A673 (cell line): ENCODE results near the gene C5.

Source experiments
- EZH2 ChIP-seq: fragments of 200-600 bp; sonication (generic); IDR thresholded peaks from 2 replicates; pipeline ENCODE4 v1.6.1; 2017; ENCODE audit warnings: borderline replicate concordance, low read depth, mild to moderate bottlenecking, mixed read lengths, antibody characterized with exemption, low read length; ENCODE audit not compliant: poor library complexity, severe bottlenecking
- TF ChIP-seq, protein P1 (sequence below): fragments of 300-800, 200-600 bp; sonication (generic); conservative IDR thresholded peaks from 2 replicates; pipeline ENCODE4 v1.5.1; 2017; ENCODE audit warnings: low read depth, mild to moderate bottlenecking, antibody characterized with exemption, low read length, moderate library complexity, mixed read lengths

DNA sequence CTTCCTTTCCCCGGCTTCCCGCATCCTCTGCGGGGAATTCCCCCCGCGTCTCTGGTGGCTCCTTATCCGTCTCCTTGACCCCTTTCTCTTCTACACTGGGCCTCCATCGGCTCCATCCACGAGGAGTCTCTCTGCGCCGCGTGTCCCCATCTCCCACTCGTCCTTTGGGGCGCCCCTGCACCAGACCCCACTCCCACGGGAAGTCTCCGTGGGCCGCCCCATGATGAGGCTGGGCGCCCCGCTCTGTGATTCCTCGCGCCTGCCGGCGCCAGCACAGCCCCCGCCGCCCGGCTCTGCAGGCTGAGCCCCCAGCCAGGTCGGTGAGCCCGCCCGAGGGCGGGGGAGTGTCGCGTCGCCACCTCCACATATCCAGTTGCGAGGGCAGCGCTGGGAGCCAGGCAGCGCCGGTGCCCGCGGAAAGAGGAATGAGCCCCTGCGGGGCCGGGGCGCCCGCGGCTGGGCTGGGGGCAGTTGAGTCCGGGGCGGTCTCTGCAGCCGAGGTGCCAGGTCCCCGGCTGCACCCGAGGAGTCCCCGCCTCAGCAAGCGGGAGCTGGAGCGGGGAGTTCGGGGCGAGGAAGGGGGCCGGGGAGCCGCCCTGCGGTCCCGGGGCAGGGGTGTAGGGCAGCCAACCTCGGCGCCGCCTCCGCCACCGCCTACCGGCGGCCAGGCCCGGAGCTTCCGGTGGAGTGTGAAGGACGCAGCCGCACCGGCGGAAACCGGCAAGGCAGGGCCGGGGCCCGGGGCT, 121.4 kb downstream of the C5 start:
- TF ChIP-seq, protein P1, sequence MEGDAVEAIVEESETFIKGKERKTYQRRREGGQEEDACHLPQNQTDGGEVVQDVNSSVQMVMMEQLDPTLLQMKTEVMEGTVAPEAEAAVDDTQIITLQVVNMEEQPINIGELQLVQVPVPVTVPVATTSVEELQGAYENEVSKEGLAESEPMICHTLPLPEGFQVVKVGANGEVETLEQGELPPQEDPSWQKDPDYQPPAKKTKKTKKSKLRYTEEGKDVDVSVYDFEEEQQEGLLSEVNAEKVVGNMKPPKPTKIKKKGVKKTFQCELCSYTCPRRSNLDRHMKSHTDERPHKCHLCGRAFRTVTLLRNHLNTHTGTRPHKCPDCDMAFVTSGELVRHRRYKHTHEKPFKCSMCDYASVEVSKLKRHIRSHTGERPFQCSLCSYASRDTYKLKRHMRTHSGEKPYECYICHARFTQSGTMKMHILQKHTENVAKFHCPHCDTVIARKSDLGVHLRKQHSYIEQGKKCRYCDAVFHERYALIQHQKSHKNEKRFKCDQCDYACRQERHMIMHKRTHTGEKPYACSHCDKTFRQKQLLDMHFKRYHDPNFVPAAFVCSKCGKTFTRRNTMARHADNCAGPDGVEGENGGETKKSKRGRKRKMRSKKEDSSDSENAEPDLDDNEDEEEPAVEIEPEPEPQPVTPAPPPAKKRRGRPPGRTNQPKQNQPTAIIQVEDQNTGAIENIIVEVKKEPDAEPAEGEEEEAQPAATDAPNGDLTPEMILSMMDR, result no peak
- no peak for TF ChIP-seq EZH2
